ENCODE results near the gene PDE8B.

The PDE8B gene

GRCh38 chr5:77225531-77225930 lies 15.1 kb downstream of the PDE8B start:
- no peak for DNase-seq (ENCODE audit: low read depth, low spot score)

GRCh38 chr5:77229887-77230286 lies 19.4 kb downstream of the PDE8B start:
- no peak for DNase-seq (ENCODE audit: low read depth, low spot score)

More at GRCh38 chr5:77225531-77225930, 15.1 kb downstream of the PDE8B start:
- H3K4me3 ChIP-seq (ENCODE audit: low read length): no peak overlapping the region

GRCh38 chr5:77230727-77231470 lies 20.4 kb downstream of the PDE8B start:
- H3K4me3 ChIP-seq (ENCODE audit: low read length): no peak overlapping the region
- no peak for DNase-seq (ENCODE audit: low read depth, low spot score)

More at GRCh38 chr5:77229887-77230286, 19.4 kb downstream of the PDE8B start:
- H3K4me3 ChIP-seq (ENCODE audit: low read length): no peak overlapping the region

GRCh38 chr5:77231471-77232138 lies 21.1 kb downstream of the PDE8B start:
- no peak overlapping the region for H3K4me3 ChIP-seq (ENCODE audit: low read length)
- no peak for DNase-seq (ENCODE audit: low read depth, low spot score)

- no peak for DNase-seq (ENCODE audit: low read depth, low spot score)
- H3K4me3 ChIP-seq (ENCODE audit: low read length): no peak overlapping the region
Measured at GRCh38 chr5:77232574-77233358, 22.3 kb downstream of the PDE8B start.

GRCh38 chr5:77235846-77236721 lies 25.6 kb downstream of the PDE8B start:
- no peak for DNase-seq (ENCODE audit: low read depth, low spot score)
- no peak overlapping the region for H3K4me3 ChIP-seq (ENCODE audit: low read length)

GRCh38 chr5:77239126-77239741 lies 28.8 kb downstream of the PDE8B start:
- no peak overlapping the region for H3K4me3 ChIP-seq (ENCODE audit: low read length)
- DNase-seq (ENCODE audit: low read depth, low spot score): peak; percentile 15

- no peak overlapping the region for H3K4me3 ChIP-seq (ENCODE audit: low read length)
- no peak for DNase-seq (ENCODE audit: low read depth, low spot score)
Measured at GRCh38 chr5:77241444-77241843, 31.0 kb downstream of the PDE8B start.

GRCh38 chr5:77249475-77249874 lies 39.0 kb downstream of the PDE8B start:
- no peak for DNase-seq (ENCODE audit: low read depth, low spot score)
- no peak overlapping the region for H3K4me3 ChIP-seq (ENCODE audit: low read length)

- no peak for DNase-seq (ENCODE audit: low read depth, low spot score)
- no peak overlapping the region for H3K4me3 ChIP-seq (ENCODE audit: low read length)
Measured at GRCh38 chr5:77250021-77250420, 39.5 kb downstream of the PDE8B start.

GRCh38 chr5:77251921-77252320 lies 41.4 kb downstream of the PDE8B start:
- DNase-seq (ENCODE audit: low read depth, low spot score): no peak
- no peak overlapping the region for H3K4me3 ChIP-seq (ENCODE audit: low read length)

- no peak for DNase-seq (ENCODE audit: low read depth, low spot score)
- H3K4me3 ChIP-seq (ENCODE audit: low read length): no peak overlapping the region
Measured at GRCh38 chr5:77255617-77256016, 45.1 kb downstream of the PDE8B start.

- no peak overlapping the region for H3K4me3 ChIP-seq (ENCODE audit: low read length)
- no peak for DNase-seq (ENCODE audit: low read depth, low spot score)
Measured at GRCh38 chr5:77256406-77256805, 45.9 kb downstream of the PDE8B start.

GRCh38 chr5:77258652-77259051 lies 48.2 kb downstream of the PDE8B start:
- no peak for DNase-seq (ENCODE audit: low read depth, low spot score)

GRCh38 chr5:77259476-77259875 lies 49.0 kb downstream of the PDE8B start:
- H3K4me3 ChIP-seq (ENCODE audit: low read length): no peak overlapping the region
- DNase-seq (ENCODE audit: low read depth, low spot score): peak; percentile 34

More at GRCh38 chr5:77258652-77259051, 48.2 kb downstream of the PDE8B start:
- H3K4me3 ChIP-seq (ENCODE audit: low read length): no peak overlapping the region

- DNase-seq (ENCODE audit: low read depth, low spot score): no peak
Measured at GRCh38 chr5:77262697-77263096, 52.2 kb downstream of the PDE8B start.

GRCh38 chr5:77266291-77266690 lies 55.8 kb downstream of the PDE8B start:
- no peak overlapping the region for H3K4me3 ChIP-seq (ENCODE audit: low read length)
- DNase-seq (ENCODE audit: low read depth, low spot score): no peak

More at GRCh38 chr5:77262697-77263096, 52.2 kb downstream of the PDE8B start:
- H3K4me3 ChIP-seq (ENCODE audit: low read length): no peak overlapping the region

- DNase-seq (ENCODE audit: low read depth, low spot score): no peak
- H3K4me3 ChIP-seq (ENCODE audit: low read length): no peak overlapping the region
Measured at GRCh38 chr5:77267496-77267895, 57.0 kb downstream of the PDE8B start.

Data from Jurkat, Clone E6-1 (cell line).